Heart left ventricle (tissue), 16 donors: ENCODE results near the gene MMD2. TPM values are rescaled to one million over a fixed set of nuclear protein-coding genes. Genes with fewer than 3 reads are reported as not detected.

Experiments
- ATAC-seq, 4 donors: fragments of 200-7000 bp; cut with Tn5 transposase; one replicate each; pipeline ENCODE4 v1.9.1; 2020 to 2022; ENCODE audit warnings: moderate library complexity in 4 of 4, mild to moderate bottlenecking in 3 of 4, moderate number of reproducible peaks in 1 of 4
- DNase-seq, 5 donors: peaks; one replicate each; pipeline ENCODE4 v3.0.0-alpha.2; 2020
- H3K27ac ChIP-seq, 12 donors: fragments of 200-600 bp; sonication (generic) in 4 of 12; one replicate each; pipeline versions ENCODE4 v1.5.0 to v1.8.0; 2016 to 2022; ENCODE audit warnings: mild to moderate bottlenecking in 2 of 12
- H3K27me3 ChIP-seq, 9 donors: fragments of 200-600 bp; sonication (generic) in 2 of 9; one replicate each; pipeline versions ENCODE4 v1.5.1 to v1.8.0; 2016 to 2022; ENCODE audit warnings: mild to moderate bottlenecking in 3 of 9
- H3K36me3 ChIP-seq, 9 donors: fragments of 200-600 bp; sonication (generic) in 2 of 9; one replicate each; pipeline versions ENCODE4 v1.5.0 to v1.8.0; 2018 to 2022; ENCODE audit warnings: mild to moderate bottlenecking in 2 of 9
- H3K4me1 ChIP-seq, 12 donors: fragments of 200-600 bp; sonication (generic) in 4 of 12; one replicate each; pipeline versions ENCODE4 v1.5.0 to v1.8.0; 2016 to 2022; ENCODE audit warnings: mild to moderate bottlenecking in 3 of 12
- H3K4me3 ChIP-seq, 12 donors: fragments of 200-600 bp; sonication (generic) in 4 of 12; one replicate each; pipeline versions ENCODE4 v1.5.0 to v1.8.0; 2017 to 2022; ENCODE audit warnings: mild to moderate bottlenecking in 9 of 12, moderate library complexity in 4 of 12
- H3K9me3 ChIP-seq, 12 donors: fragments of 200-600 bp; sonication (generic) in 4 of 12; one replicate each; pipeline versions ENCODE4 v1.5.0 to v1.8.0; 2016 to 2022; ENCODE audit warnings: mild to moderate bottlenecking in 1 of 12
- CTCF ChIP-seq, 12 donors: fragments of 200-600 bp; sonication (generic) in 4 of 12; IDR thresholded peaks; one replicate each; pipeline versions ENCODE4 v1.5.0 to v1.8.0; 2018 to 2022; ENCODE audit warnings: antibody characterized with exemption in 12 of 12, mild to moderate bottlenecking in 5 of 12
- POLR2A ChIP-seq, 2 donors: fragments of 450-650 bp; IDR thresholded peaks; one replicate each; pipeline ENCODE4 v1.6.1; 2017; ENCODE audit warnings: antibody characterized with exemption in 2 of 2, mild to moderate bottlenecking in 2 of 2, moderate library complexity in 2 of 2
- WGBS, 4 donors: extraction: QIAGEN DNeasy Blood & Tissue Kit in 2 of 4; methylation state at CpG; one replicate each; pipeline versions ENCODE4 v1.1.5 to v1.1.7; 2013 to 2018; 5-methylcytosine and 5-hydroxymethylcytosine counted together
- intact Hi-C, 10 donors: fragments of 100-400 bp; cut with DNase I; formaldehyde crosslinking; loops; one replicate each; pipeline versions ENCODE4 v1.11.1 to v1.14.2; 2022
- long read RNA-seq, 3 donors: library from polyadenylated mRNA; unstranded; transcript quantifications; one replicate each; pipeline ENCODE4 v2.0.0, GENCODE V29; 2020 to 2021
- polyA plus RNA-seq, 2 donors: library from polyadenylated mRNA; stranded (reverse); fragments of 200-250 nt; gene quantifications; one replicate each; pipeline ENCODE4 v1.2.3, GENCODE V29; 2013
- total RNA-seq, 9 donors: library from RNA; depleted of rRNA in 2 of 9; stranded (reverse); fragments of >200 nt in 2 of 9; fragmentation: NEBNext Ultra II Directional in 3 of 9; extraction: Animal tissue kit (Norgen Biotek cat#: 25700) in 3 of 9; gene quantifications; one replicate each; pipeline versions ENCODE4 v1.1.0 to v1.2.4, GENCODE V29; 2016 to 2023
- donor health status: ischemic (EF 13 %, LVEDD 7.1; RV severe dilation, severe dysfunction).
- donor health status: healthy with polysubstance abuse.
- donor health status: DM: no; HTN: yes; CAD: no.
- donor health status: DM: no; HTN: no; CAD: no.
- donor health status: ischemic (EF 25% LVEDD 6.9; RV normal size, moderate dysfunction).
- donor health status: ischemic (EF 25% LVEDD 5.7; RV mildly dilated, moderate dysfunction).
- donor health status: healthy.
- donor health status: DM: yes; HTN: yes; CAD: no.
- donor health status: ischemic (EF 35%, LVEDD 5.7; RV mildly dilated, moderate dysfunction).
- donor health status: nonischemic (EF 11% LVEDD 7.7; RV severe dilation, severe dysfunction).
- donor health status: DM: yes; HTN: yes; CAD: no.
- donor health status: PGD.
- donor health status: ischemic (EF 29% LVEDD 5.4; RV normal size, mild dysfunction).
- donor health status: nonischemic (EF 23%, LVEDD 6.1; RV moderate dilation, normal function).

The MMD2 gene
- total RNA-seq = not detected
- not detected for polyA plus RNA-seq
- long read RNA-seq, donor 1 = 0 reads
- long read RNA-seq, donor 2 = 0 reads
- long read RNA-seq, donor 3 = 0 reads

GRCh38 chr7:4958477-4959301 is at the start of gene MMD2:
Gene MMD2, minus strand, starts transcription at chr7:4959187. Its CDS starts 170 bp downstream, at chr7:4959017.
- no peak for TF ChIP-seq POLR2A (IDR thresholded peaks at IDR 0.05)
- no peak for TF ChIP-seq CTCF (IDR thresholded peaks at IDR 0.05)
- intact Hi-C loops = no loop called here
- DNase-seq = no peak
- ATAC-seq = no peak
- 2 to 7% (median 5%) methylated on average over 27 to 87 of the region's 87 CpGs for WGBS, 4 donors
- Histone ChIP-seq H3K9me3 (no peaks in the 10 kb centered on the region), H3K27ac (no peak within 1 kb of the TSS), H3K36me3 (no peaks in the 10 kb centered on the region), H3K4me3 (peak within 1 kb of the TSS in 11 of 12 donors; percentile 12 to 55 (median 40)), H3K27me3 (peaks cover 10 to 86% (median 40%) of the 10 kb centered on the region in 9 donors), H3K4me1 (peaks cover 0 to 12% (median 2%) of the 10 kb centered on the region in 12 donors)

- Histone ChIP-seq H3K36me3 (peaks cover 0 to 40% (median 14%) of the 10 kb centered on the region in 9 donors), H3K27me3 (no peaks in the 10 kb centered on the region), H3K27ac (no peak overlapping the region), H3K4me1 (no peaks in the 10 kb centered on the region), H3K4me3 (no peak overlapping the region), H3K9me3 (no peaks in the 10 kb centered on the region)
- intact Hi-C loops = no loop called here
- no peak for TF ChIP-seq POLR2A (IDR thresholded peaks at IDR 0.05)
- no peak for TF ChIP-seq CTCF (IDR thresholded peaks at IDR 0.05)
- ATAC-seq (no peak), DNase-seq (no peak)
- WGBS, 4 donors = 89 to 94% (median 90%) methylated on average over 1 of the region's 1 CpG
Measured at GRCh38 chr7:5005066-5005465, 46.1 kb upstream of the MMD2 start.

- WGBS, 4 donors = 94 to 97% (median 96%) methylated on average over 5 of the region's 5 CpGs
- no peaks in the 10 kb centered on the region for H3K27me3 ChIP-seq
- no peak overlapping the region for H3K27ac ChIP-seq
- intact Hi-C loops = no loop called here
- peaks cover 0 to 56% (median 32%) of the 10 kb centered on the region in 9 donors for H3K36me3 ChIP-seq
- no peaks in the 10 kb centered on the region for H3K9me3 ChIP-seq
- ATAC-seq (no peak), DNase-seq (no peak)
- no peaks in the 10 kb centered on the region for H3K4me1 ChIP-seq
- no peak for TF ChIP-seq CTCF (IDR thresholded peaks at IDR 0.05)
- TF ChIP-seq POLR2A (IDR thresholded peaks at IDR 0.05) = no peak
- no peak overlapping the region for H3K4me3 ChIP-seq
Measured at GRCh38 chr7:5001911-5002310, 42.9 kb upstream of the MMD2 start.

GRCh38 chr7:5001003-5001402 is 42.0 kb upstream of the MMD2 start:
- TF ChIP-seq POLR2A (IDR thresholded peaks at IDR 0.05) (no peak), CTCF (IDR thresholded peaks at IDR 0.05) (no peak)
- no peak overlapping the region for H3K27ac ChIP-seq
- intact Hi-C loops = no loop called here
- no peak overlapping the region for H3K4me3 ChIP-seq
- no peaks in the 10 kb centered on the region for H3K4me1 ChIP-seq
- peaks cover 0 to 62% (median 41%) of the 10 kb centered on the region in 9 donors for H3K36me3 ChIP-seq
- no peak for ATAC-seq
- H3K9me3 ChIP-seq = no peaks in the 10 kb centered on the region
- no peaks in the 10 kb centered on the region for H3K27me3 ChIP-seq
- 81 to 95% (median 95%) methylated on average over 4 of the region's 4 CpGs for WGBS, 4 donors
- no peak for DNase-seq
